T-helper 1 cell treated with Interleukin-12 subunit alpha and Interleukin-12 subunit beta and Interleukin-4 antibody, amounts not matched to agents 30 μg/mL and 1 μg/mL, for 36 hours (primary cell): Measurements from ENCODE around the gene ADGRV1.

Source experiments
- H3K27ac Mint-ChIP-seq: one replicate; pipeline ENCODE4 v1.8.0; 2021; ENCODE audit warnings: mild to moderate bottlenecking, mixed read lengths
- H3K27me3 Mint-ChIP-seq: one replicate; pipeline ENCODE4 v1.8.0; 2021; ENCODE audit warnings: low read depth, mixed read lengths
- H3K36me3 Mint-ChIP-seq: one replicate; pipeline ENCODE4 v1.8.0; 2021; ENCODE audit warnings: low read depth, mixed read lengths
- H3K4me1 Mint-ChIP-seq: one replicate; pipeline ENCODE4 v1.8.0; 2021; ENCODE audit warnings: low read depth, mixed read lengths
- H3K4me3 Mint-ChIP-seq: one replicate; pipeline ENCODE4 v1.8.0; 2021; ENCODE audit warnings: mild to moderate bottlenecking, moderate library complexity, mixed read lengths
- H3K9me3 Mint-ChIP-seq: one replicate; pipeline ENCODE4 v1.8.0; 2021; ENCODE audit warnings: mixed read lengths

The ADGRV1 gene

DNA sequence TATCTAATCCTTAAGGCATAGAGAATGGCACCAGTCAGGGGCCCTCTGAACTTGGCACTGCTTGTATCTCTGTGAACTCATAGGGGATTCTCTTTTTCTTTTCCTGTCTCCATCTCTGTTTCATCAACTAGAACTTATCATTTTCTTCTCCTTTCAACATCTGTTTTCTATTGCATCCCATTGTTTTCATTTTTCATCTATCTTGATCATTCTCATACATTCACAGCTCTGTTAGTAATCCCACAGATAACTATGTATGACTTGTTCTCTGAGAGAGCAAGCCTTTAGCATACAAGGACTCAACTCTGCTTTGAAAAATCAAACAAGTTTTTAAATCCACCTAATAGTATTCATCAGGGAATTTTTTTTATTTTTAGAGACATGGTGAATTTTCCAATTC lies 560.2 kb downstream of the ADGRV1 start:
- Mint-ChIP-seq H3K9me3 (no peaks in the 10 kb centered on the region), H3K27me3 (peaks cover 7% of the 10 kb centered on the region), H3K36me3 (no peaks in the 10 kb centered on the region), H3K4me1 (no peaks in the 10 kb centered on the region), H3K4me3 (no peak overlapping the region), H3K27ac (no peak overlapping the region)

DNA sequence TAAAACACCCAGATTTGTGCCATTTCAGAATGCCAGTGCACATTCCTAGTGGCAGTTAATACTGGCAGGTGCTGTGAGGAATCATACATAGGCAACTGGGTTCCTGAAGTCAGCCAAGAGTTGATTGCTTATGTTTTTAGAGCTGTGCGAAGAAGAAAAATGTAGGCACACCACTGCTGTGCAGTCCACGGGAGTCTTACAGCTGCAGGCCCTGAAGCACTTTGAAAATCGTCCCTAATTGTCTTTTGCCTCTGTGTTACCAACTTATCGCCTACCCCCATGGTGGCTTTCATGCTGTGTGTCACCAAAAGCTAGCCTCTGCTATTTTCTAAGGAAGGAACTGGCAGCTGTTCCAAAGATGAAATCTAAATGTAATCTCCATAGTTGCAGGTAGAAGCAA lies 560.6 kb downstream of the ADGRV1 start:
- peaks cover 8% of the 10 kb centered on the region for H3K27me3 Mint-ChIP-seq
- no peak overlapping the region for H3K27ac Mint-ChIP-seq
- no peaks in the 10 kb centered on the region for H3K9me3 Mint-ChIP-seq
- H3K36me3 Mint-ChIP-seq = no peaks in the 10 kb centered on the region
- no peak overlapping the region for H3K4me3 Mint-ChIP-seq
- no peaks in the 10 kb centered on the region for H3K4me1 Mint-ChIP-seq

DNA sequence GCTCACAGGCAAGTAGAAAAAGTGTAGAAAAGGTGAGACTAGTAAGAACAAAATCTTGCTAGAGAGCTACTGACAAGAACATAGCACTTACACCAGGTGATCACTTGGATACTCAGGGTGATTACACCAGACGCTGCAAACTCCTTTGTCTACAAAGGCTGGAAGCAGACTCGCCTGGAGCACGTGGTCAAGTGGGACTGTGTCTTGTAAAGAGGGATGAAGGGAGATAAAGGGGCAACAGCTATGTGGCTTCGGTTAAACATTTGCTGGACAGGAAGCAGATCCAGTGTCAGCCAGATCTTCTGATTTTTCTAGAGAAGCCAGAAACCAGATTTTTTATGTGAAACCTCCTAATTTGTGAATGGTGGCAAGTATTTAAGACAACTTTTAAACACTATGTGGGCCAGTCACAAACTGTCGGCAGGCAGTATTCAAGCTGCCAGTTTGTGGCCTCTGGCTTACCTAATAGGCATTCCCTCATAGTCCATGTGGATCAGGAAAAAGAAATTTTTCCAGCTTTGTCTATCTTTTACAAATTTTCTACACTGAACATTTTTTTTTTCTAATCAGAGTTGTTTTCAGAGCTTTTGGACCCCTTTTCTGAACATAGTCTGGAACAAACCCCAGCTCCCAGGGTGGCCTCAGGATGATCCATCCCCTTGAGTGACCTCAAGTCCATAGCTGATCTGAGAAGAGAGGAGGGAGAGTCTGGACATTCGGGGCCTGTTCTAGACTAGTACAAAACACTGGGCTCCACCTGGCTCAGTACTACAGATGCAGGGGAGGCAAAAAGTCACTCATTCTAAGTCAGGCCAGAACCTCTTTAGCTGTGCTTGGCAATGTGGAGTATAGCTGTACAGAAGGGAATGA lies 561.6 kb downstream of the ADGRV1 start:
- no peaks in the 10 kb centered on the region for H3K4me1 Mint-ChIP-seq
- H3K27ac Mint-ChIP-seq = no peak overlapping the region
- no peaks in the 10 kb centered on the region for H3K36me3 Mint-ChIP-seq
- H3K4me3 Mint-ChIP-seq = no peak overlapping the region
- H3K9me3 Mint-ChIP-seq = no peaks in the 10 kb centered on the region
- peaks cover 4% of the 10 kb centered on the region for H3K27me3 Mint-ChIP-seq

DNA sequence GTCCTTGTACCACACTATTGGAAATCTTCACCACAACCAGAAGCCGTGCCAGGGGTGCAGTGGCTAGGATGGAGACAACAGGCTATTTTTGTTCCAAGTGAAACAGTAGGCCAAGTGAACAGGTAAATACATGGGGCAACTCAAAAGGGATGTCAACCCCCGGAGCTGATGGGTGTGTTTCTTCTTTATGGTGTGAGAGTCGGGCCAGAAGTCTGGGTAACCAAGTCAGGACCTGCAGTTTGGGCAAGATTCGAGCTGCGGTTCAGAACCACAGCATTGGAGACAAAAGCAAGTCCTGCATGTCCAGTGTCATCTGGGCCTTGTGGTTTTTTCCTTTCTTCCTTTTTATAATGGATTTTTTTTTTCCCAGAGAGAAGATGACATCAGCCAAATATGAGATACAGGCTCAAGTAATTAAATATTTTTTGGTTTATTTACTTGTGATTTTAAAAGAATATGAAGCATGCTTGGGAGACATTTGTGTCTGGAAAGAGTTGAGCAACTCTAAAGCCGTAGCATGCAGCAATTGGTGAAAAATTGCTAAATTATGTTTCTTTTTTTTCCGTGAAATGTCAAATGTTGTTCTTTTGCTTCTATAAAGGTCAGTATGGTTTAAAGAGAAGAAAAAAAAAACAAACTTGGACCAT lies 562.9 kb downstream of the ADGRV1 start:
- Mint-ChIP-seq H3K4me3 (no peak overlapping the region), H3K9me3 (no peaks in the 10 kb centered on the region), H3K4me1 (no peaks in the 10 kb centered on the region), H3K27me3 (peaks cover 4% of the 10 kb centered on the region), H3K27ac (no peak overlapping the region), H3K36me3 (no peaks in the 10 kb centered on the region)

DNA sequence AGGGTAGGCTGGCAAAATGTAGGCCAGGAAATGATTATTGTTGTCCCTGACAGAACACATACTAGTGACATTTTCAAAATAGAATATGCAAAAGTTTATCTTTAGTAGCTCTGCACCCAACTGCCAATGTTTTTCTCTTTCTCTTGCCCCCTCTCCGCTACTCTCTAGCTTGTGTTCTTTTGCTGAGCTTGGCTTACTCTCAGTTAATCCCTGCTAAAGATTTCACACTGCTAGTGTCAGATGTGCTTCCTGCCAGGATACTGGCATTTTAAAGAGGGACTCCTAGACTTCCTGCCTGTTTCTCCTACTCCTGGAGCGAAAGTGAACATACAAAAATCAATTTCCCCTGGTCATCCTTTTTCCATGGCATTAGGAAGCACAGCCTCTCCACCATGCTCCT lies 564.1 kb downstream of the ADGRV1 start:
- no peak overlapping the region for H3K27ac Mint-ChIP-seq
- no peak overlapping the region for H3K4me3 Mint-ChIP-seq
- H3K27me3 Mint-ChIP-seq = peaks cover 4% of the 10 kb centered on the region
- no peaks in the 10 kb centered on the region for H3K4me1 Mint-ChIP-seq
- H3K9me3 Mint-ChIP-seq = no peaks in the 10 kb centered on the region
- no peaks in the 10 kb centered on the region for H3K36me3 Mint-ChIP-seq

DNA sequence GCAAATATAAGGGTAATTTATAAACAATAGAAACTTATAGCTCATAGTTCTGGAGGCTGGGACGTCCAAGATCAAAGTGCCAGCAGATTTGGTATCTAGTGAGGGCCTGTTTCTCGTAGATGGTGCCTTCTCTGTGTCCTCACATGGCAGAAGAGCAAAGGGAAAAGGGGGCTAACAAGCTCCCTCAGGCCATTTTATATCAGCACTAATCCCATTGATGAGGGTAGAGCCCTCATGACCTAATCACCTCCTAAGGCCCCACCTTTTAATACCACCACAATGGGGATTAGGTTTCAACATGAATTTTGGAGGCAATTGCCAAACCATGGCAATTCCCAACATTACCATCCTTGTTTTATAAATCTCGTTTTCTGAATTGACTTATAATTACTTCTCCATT lies 564.7 kb downstream of the ADGRV1 start:
- no peaks in the 10 kb centered on the region for H3K9me3 Mint-ChIP-seq
- H3K4me1 Mint-ChIP-seq = no peaks in the 10 kb centered on the region
- H3K4me3 Mint-ChIP-seq = no peak overlapping the region
- H3K27me3 Mint-ChIP-seq = peaks cover 10% of the 10 kb centered on the region
- H3K36me3 Mint-ChIP-seq = no peaks in the 10 kb centered on the region
- H3K27ac Mint-ChIP-seq = no peak overlapping the region

DNA sequence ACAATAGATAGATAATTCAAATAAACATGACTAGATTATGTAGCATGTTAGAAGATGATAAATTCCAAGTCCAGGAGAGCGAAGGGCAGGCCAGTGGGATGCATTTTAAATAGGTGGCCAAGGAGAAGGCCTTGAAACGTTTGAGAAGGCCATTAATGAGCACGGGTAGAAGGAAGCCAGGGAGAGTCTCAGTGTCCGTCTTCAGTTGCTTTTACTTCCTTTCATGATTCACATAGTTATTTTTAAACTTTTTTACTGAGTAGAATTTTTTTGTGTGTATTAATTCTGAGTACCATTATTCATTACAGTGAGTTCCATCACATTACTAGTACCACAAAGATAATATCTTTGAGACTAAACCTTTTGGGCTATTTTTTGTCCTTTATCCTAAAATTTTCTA lies 565.3 kb downstream of the ADGRV1 start:
- Mint-ChIP-seq H3K36me3 (no peaks in the 10 kb centered on the region), H3K9me3 (no peaks in the 10 kb centered on the region), H3K4me1 (no peaks in the 10 kb centered on the region), H3K27ac (no peak overlapping the region), H3K4me3 (no peak overlapping the region), H3K27me3 (peaks cover 13% of the 10 kb centered on the region)

DNA sequence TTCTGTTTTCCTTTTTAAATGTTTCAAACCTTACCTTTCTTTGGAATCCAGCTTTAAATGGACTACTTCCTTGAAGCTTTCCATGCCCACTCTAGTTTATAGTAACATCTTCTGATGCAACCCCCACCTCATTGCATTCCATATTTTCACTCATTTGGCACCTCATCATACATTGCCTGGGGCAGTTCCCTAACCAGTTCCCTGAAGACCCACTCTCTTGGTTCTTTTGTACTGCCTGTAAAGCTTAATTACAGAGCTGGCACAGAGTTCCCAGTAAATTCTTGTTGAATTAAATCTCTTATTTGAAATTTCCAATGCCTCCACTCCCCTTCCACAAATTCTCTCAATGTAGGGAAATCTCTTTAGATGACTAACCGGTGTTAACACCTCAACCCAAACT lies 567.3 kb downstream of the ADGRV1 start:
- no peak overlapping the region for H3K27ac Mint-ChIP-seq
- no peaks in the 10 kb centered on the region for H3K36me3 Mint-ChIP-seq

DNA sequence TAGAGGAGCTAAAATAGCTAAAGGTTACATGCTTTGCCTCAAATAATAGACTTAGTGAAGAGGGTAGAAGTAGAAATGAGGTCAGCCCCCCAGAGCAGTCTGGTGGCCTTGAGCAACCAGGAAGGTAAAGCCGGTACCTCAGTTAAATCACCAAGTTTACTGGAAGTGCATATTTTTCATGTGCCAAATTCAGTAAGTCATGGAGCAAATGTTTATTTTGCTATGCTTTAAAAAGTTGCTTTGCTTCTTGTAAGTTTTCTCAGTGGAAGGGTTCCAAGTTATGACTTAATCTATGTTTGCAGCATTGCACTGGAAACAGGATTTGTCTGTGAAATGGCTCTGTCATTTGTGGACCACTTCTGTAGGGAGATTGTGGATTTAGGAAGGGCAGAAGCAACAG lies 567.9 kb downstream of the ADGRV1 start:
- H3K4me1 Mint-ChIP-seq = no peaks in the 10 kb centered on the region
- no peaks in the 10 kb centered on the region for H3K36me3 Mint-ChIP-seq
- no peak overlapping the region for H3K4me3 Mint-ChIP-seq
- H3K9me3 Mint-ChIP-seq = no peaks in the 10 kb centered on the region
- H3K27ac Mint-ChIP-seq = no peak overlapping the region
- H3K27me3 Mint-ChIP-seq = peaks cover 20% of the 10 kb centered on the region

More for the DNA sequence above, 567.3 kb downstream of the ADGRV1 start:
- H3K27me3 Mint-ChIP-seq = peaks cover 17% of the 10 kb centered on the region
- no peak overlapping the region for H3K4me3 Mint-ChIP-seq
- H3K4me1 Mint-ChIP-seq = no peaks in the 10 kb centered on the region
- no peaks in the 10 kb centered on the region for H3K9me3 Mint-ChIP-seq

DNA sequence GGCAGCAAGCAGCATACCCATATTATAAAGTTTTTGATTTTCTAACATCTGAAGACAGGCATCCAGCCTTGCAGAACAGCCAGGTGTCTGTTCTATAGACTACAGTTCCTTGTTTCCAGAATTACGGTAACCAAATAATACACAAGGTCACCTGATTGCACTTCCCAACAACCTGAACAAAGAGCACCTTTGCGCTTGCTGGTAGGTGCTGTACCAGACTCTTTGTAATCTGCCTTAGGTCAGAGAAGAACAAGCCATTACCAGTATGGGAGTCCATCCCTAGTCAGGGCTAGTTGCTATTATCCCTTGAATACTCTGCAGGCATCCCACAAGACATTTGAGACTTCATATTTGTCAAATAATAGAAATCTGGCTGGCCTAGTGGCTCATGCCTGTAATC lies 568.3 kb downstream of the ADGRV1 start:
- Mint-ChIP-seq H3K9me3 (no peaks in the 10 kb centered on the region), H3K4me3 (no peak overlapping the region), H3K27ac (no peak overlapping the region), H3K36me3 (no peaks in the 10 kb centered on the region), H3K27me3 (peaks cover 23% of the 10 kb centered on the region), H3K4me1 (no peaks in the 10 kb centered on the region)

DNA sequence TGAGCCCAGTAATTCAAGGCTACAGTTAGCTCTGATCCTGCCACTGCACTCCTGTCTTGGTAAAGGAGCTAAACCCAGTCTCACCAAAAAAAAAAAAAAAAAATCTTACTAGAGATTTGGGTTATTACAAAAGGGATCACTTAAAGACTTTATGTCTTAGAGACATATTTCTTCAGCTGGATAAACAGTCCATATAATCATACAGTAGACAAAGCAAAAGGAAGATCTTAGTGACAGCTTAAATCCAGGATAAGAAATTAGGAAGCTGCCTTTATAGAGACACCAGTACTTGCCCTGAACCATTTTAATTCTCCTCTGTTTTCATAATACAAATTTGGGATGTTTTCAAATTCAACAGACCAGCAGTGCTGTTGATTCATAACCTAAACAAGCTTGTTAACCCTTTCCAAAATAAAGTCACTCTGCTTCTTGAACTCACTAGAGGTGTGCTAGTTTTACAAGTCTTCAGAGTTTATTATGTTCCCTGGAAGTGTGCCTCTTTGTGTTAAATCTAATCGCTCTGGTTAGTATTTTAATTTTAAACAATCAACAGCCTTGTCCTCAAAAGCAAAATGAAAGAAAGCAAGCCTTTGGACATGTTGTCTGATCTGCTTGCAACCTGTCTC lies 569.0 kb downstream of the ADGRV1 start:
- Mint-ChIP-seq H3K4me3 (no peak overlapping the region), H3K4me1 (no peaks in the 10 kb centered on the region), H3K36me3 (no peaks in the 10 kb centered on the region), H3K9me3 (no peaks in the 10 kb centered on the region), H3K27me3 (peaks cover 27% of the 10 kb centered on the region), H3K27ac (no peak overlapping the region)

DNA sequence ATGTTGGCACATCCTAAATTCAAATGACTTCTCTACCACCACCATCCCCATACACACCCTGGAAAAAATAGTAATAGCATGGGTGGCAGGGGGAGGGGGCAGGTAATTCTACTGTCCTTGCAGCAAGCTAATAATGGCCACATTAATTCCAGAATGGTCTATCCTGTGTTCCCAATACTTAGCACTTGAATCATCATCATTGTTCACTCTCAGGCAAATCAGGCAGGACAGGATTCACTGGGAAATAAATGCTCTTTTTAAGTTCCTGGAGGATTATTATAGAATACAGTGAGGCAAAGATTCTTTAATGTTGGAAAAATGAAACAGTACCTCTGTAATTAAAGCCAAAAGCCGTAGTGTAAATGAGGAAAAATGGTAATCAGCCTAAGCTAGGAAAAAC lies 570.0 kb downstream of the ADGRV1 start:
- no peaks in the 10 kb centered on the region for H3K4me1 Mint-ChIP-seq
- H3K27ac Mint-ChIP-seq = no peak overlapping the region
- H3K9me3 Mint-ChIP-seq = no peaks in the 10 kb centered on the region
- H3K4me3 Mint-ChIP-seq = no peak overlapping the region
- no peaks in the 10 kb centered on the region for H3K36me3 Mint-ChIP-seq
- peaks cover 29% of the 10 kb centered on the region for H3K27me3 Mint-ChIP-seq

DNA sequence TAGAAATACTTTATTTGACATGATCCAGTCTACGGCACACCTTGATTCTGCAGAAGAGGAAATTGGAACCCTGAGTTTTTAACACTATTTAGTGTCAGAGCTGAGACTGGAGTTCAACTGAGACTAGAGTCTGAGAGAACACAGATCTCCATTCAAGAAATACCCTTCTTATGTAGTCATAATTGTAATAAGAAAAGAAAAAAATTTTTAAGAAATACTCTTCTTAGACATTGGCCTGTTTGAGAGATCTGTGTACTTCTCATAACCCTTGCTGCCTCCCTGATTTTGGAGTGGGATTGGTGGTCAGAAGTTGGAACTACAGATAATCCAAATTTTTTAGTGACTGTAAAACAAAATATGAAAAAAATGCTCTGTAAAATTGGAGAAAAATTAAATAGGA lies 571.2 kb downstream of the ADGRV1 start:
- Mint-ChIP-seq H3K9me3 (no peaks in the 10 kb centered on the region), H3K27me3 (peaks cover 29% of the 10 kb centered on the region), H3K27ac (no peak overlapping the region), H3K4me3 (no peak overlapping the region), H3K4me1 (no peaks in the 10 kb centered on the region), H3K36me3 (no peaks in the 10 kb centered on the region)

DNA sequence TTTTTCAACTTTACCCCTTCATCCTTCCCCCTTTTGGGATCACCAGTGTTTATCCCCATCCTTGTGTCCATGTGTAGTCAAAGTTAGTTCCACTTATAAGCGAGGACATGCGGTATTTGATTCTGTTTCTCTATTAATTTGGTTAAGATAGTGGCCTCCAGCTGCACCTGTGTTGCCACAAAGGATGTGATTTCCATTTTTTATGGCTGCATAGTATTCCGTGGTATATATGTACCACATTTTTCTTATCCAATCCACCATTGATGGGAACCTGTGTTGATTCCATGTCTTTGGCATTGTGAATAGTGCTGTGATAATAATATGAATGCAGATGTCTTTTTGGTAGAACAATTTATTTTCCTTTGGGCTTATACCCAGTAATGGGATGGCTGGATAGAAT lies 572.2 kb downstream of the ADGRV1 start:
- H3K36me3 Mint-ChIP-seq = no peaks in the 10 kb centered on the region
- no peaks in the 10 kb centered on the region for H3K9me3 Mint-ChIP-seq
- no peak overlapping the region for H3K4me3 Mint-ChIP-seq
- H3K27ac Mint-ChIP-seq = no peak overlapping the region
- peaks cover 3% of the 10 kb centered on the region for H3K4me1 Mint-ChIP-seq
- H3K27me3 Mint-ChIP-seq = peaks cover 29% of the 10 kb centered on the region

DNA sequence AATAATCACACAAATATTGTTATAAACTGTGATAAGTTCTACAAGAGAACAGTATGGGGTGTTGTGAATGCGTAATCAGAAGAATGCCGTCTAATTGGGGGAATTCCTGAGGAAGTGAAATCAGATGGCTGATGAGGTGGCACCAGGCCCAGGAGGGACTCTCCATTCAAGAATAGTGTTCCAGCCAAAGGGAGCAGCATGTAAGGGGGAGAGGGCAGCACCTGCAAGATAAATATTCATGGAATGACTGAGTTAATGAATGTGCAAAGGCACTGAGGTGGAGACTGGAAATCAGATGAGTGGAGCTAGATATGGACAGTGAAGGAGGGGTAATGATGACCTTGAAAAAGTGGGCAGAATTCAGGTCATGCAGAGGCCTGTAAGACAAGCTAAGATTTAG lies 574.0 kb downstream of the ADGRV1 start:
- peaks cover 5% of the 10 kb centered on the region for H3K4me1 Mint-ChIP-seq
- no peak overlapping the region for H3K27ac Mint-ChIP-seq
- H3K4me3 Mint-ChIP-seq = no peak overlapping the region
- no peaks in the 10 kb centered on the region for H3K9me3 Mint-ChIP-seq
- H3K36me3 Mint-ChIP-seq = no peaks in the 10 kb centered on the region
- H3K27me3 Mint-ChIP-seq = peaks cover 29% of the 10 kb centered on the region
